Measurements from ENCODE around the gene SP140. TPM values are rescaled to one million over a fixed set of nuclear protein-coding genes. Genes with fewer than 3 reads are reported as not detected.

Gene SP140
- total RNA-seq, 1 experiment from 2014 or later, result 2.6 TPM

- no peak for TF ChIP-seq ZBTB33 (IDR thresholded peaks at IDR 0.05; ENCODE audit: extremely low read depth, insufficient replicate concordance, low read length)
- TF ChIP-seq ZFX (IDR thresholded peaks at IDR 0.05), result no peak
- TF ChIP-seq MAX (IDR thresholded peaks at IDR 0.05), result no peak
- no peak for TF ChIP-seq EGR1 (IDR thresholded peaks at IDR 0.05; ENCODE audit: low read depth)
- TF ChIP-seq CEBPB (IDR thresholded peaks at IDR 0.05; ENCODE audit: low read depth), result no peak
- no peak for TF ChIP-seq POLR2A (IDR thresholded peaks at IDR 0.05; ENCODE audit: borderline replicate concordance, extremely low read depth, insufficient read depth, insufficient read length)
- TF ChIP-seq CBX3 (IDR thresholded peaks at IDR 0.05; ENCODE audit: low read depth), result no peak
- no peak for TF ChIP-seq FOSL1 (IDR thresholded peaks at IDR 0.05; ENCODE audit: low read depth)
- TF ChIP-seq TCF7L2 (IDR thresholded peaks at IDR 0.05; ENCODE audit: borderline replicate concordance, extremely low read depth, insufficient read depth, insufficient read length), result no peak
- no peak for TF ChIP-seq SRF (IDR thresholded peaks at IDR 0.05; ENCODE audit: low read depth)
- TF ChIP-seq ATF3 (IDR thresholded peaks at IDR 0.05), result no peak
- no peak for TF ChIP-seq EZH2phosphoT487 (IDR thresholded peaks at IDR 0.05; ENCODE audit: borderline replicate concordance)
- TF ChIP-seq YY1 (IDR thresholded peaks at IDR 0.05; ENCODE audit: extremely low read depth, insufficient replicate concordance, low read depth, low read length), result no peak
- no peak for TF ChIP-seq JUND (IDR thresholded peaks at IDR 0.05)
Measured at GRCh38 chr2:230218421-230218820, 7.1 kb upstream of the SP140 start (continued).
